ENCODE measurements around the gene KLK8.
"Not testable (repeated sequence)": the region's sequence is repeated elsewhere in the genome, so short reads cannot be mapped to it uniquely, and the experiment has no call there.

KLK8 gene

GRCh38 chr19:50978772-50979390, 22.5 kb downstream of the KLK8 start:
- H3K4me3 ChIP-seq (replicated peaks; ENCODE audit: low read depth, low read length) = no peak overlapping the region
- no peak for TF ChIP-seq CTCF (IDR thresholded peaks at IDR 0.05; ENCODE audit: low read depth, low read length, missing control alignments)
- DNase-seq (ENCODE audit: extremely low read depth, low read depth) = no peak

GRCh38 chr19:50977626-50978025, 23.8 kb downstream of the KLK8 start:
- no peak for DNase-seq (ENCODE audit: extremely low read depth, low read depth)
- no peak for TF ChIP-seq CTCF (IDR thresholded peaks at IDR 0.05; ENCODE audit: low read depth, low read length, missing control alignments)
- no peak overlapping the region for H3K4me3 ChIP-seq (replicated peaks; ENCODE audit: low read depth, low read length)

GRCh38 chr19:50975766-50976165, 25.6 kb downstream of the KLK8 start:
- DNase-seq (ENCODE audit: extremely low read depth, low read depth) = no peak

DNA sequence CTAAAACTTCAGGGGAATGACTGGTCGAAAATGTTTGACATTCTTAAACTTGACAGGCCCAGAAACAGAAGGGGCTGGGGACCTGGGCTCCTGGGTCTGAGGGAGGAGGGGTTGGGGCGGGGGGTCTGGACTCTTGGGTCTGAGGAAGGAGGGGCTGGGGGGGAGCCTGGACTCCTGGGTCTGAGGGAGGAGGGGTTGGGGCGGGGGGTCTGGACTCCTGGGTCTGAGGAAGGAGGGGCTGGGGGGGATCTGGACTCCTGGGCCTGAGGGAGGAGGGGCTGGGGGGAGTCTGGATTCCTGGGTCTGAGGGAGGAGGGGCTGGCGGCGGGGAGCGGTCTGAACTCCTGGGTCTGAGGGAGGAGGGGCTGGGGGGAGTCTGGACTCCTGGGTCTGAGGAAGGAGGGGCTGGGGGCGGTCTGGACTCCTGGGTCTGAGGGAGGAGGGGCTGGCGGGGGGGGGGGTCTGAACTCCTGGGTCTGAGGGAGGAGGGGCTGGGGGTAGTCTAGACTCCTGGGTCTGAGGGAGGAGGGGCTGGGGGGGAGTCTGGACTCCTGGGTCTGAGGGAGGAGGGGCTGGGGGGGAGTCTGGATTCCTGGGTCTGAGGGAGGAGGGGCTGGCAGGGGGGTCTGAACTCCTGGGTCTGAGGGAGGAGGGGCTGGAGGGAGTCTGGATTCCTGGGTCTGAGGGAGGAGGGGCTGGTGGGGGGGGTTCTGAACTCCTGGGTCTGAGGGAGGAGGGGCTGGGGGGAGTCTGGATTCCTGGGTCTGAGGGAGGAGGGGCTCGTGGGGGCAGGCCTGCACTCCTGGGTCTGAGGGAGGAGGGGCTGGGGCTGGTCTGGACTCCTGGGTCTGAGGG, 26.5 kb downstream of the KLK8 start:
- TF ChIP-seq CTCF (IDR thresholded peaks at IDR 0.05; ENCODE audit: low read depth, low read length, missing control alignments) = no peak
- H3K4me3 ChIP-seq (replicated peaks; ENCODE audit: low read depth, low read length) = no peak overlapping the region
- DNase-seq (ENCODE audit: extremely low read depth, low read depth) = no peak

More at GRCh38 chr19:50975766-50976165, 25.6 kb downstream of the KLK8 start:
- no peak overlapping the region for H3K4me3 ChIP-seq (replicated peaks; ENCODE audit: low read depth, low read length)
- TF ChIP-seq CTCF (IDR thresholded peaks at IDR 0.05; ENCODE audit: low read depth, low read length, missing control alignments) = no peak

- no peak for TF ChIP-seq CTCF (IDR thresholded peaks at IDR 0.05; ENCODE audit: low read depth, low read length, missing control alignments)
- no peak overlapping the region for H3K4me3 ChIP-seq (replicated peaks; ENCODE audit: low read depth, low read length)
- DNase-seq (ENCODE audit: extremely low read depth, low read depth) = no peak
Measured at GRCh38 chr19:50972795-50973376, 28.5 kb downstream of the KLK8 start.

DNA sequence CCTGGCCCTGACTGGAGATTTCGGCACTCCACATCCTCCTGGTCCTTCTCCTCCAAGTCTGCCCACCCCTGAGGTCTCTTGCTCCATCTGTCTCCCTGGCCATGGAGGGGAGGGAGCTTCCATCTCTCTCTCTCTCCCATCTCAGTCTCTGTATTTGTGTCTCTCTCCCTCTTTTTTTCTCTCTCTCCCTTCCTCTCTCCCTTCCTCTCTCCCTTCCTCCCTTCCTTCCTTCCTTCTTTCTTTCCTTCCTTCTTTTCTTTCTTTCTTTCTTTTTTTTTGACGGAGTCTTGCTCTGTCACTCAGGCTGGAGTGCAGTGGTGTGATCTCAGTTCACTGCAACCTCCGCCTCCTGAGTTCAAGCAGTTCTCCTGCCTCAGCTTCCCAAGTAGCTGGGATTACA, 31.6 kb downstream of the KLK8 start:
- H3K4me3 ChIP-seq (replicated peaks; ENCODE audit: low read depth, low read length); DNase-seq (ENCODE audit: extremely low read depth, low read depth): not testable (repeated sequence)

DNA sequence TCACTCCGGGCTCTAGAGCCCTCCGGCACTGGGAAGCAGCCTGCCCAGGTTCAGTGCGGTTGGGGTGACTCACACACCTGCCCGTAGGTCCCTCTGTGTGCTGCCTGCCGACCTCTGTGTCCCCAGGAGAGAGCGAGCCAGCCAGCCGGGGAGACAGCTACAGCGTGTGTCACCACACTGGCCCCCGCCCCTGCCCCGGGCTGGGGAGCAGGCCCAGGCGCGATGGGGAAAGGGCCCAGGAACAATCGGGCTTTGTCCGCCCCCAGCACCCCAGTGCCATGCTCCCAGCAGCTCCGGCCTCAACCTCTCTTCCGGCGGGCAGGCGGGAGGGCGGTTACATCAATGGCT, 32.0 kb downstream of the KLK8 start, which contains the start of gene KLK6:
TSS of gene KLK6 (minus strand) at position 179 of the 348 bp plus-strand sequence. CDS start 1,487 bp downstream, outside the sequence.
- H3K4me3 ChIP-seq (replicated peaks; ENCODE audit: low read depth, low read length) = no peak within 1 kb of the TSS
- no peak for DNase-seq (ENCODE audit: extremely low read depth, low read depth)

More for the DNA sequence above, 32.0 kb downstream of the KLK8 start, which contains the start of gene KLK6:
- no peak for TF ChIP-seq CTCF (IDR thresholded peaks at IDR 0.05; ENCODE audit: low read depth, low read length, missing control alignments)
